ENCODE data around the gene CASTOR1.
"Not testable (repeated sequence)": the region's sequence is repeated elsewhere in the genome, so short reads cannot be mapped to it uniquely, and the experiment has no call there.

Gene CASTOR1

DNA sequence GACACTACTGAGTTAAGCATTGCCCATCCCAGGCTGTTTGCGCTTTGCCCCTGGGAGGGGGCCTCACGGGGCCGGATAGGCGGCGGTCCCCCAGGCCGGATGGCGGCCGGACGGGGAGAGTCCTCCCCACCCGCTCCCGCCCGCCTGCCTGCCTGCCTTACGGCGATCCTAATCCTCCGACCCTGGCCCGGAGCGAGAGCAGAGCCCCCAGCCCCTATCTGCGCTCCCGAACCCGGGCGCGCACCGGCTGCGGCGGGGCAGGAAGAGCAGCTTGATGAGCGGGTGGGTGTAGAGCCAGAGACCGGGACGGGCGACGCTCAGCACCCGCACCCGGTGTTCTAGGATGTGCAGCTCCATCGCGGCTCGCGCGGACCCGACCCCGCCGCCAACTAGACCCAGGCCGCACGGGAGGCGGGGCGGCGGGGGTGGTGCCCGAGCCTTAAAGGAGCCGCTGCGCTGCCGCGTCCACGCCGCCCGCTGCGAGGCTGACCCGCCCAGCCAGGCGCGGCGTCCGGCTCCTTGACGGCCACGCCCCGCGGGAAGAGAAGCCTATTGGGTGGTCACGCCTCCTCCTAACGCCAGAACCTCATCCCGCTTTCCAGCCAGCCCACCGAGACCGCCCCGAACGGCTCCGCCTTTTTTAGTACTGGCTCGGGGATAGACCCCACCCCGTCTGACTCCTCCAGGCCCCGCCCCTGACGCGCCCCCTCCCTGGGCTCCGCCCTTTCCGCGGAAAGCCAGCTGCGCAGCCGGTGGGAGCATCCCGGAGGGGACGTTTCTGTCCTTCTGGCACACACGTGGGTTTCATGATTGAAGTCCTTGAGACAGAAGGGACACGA is at the start of gene CASTOR1:
Gene CASTOR1 (minus strand): TSS at position 365 of the 839 bp plus-strand sequence. CDS start 8 bp downstream, at position 357.
- peak; percentile 84 for DNase-seq

- DNase-seq, result no peak
These were observed 49.5 kb upstream of the CASTOR1 start for GRCh38 chr22:30338802-30339201.

DNA sequence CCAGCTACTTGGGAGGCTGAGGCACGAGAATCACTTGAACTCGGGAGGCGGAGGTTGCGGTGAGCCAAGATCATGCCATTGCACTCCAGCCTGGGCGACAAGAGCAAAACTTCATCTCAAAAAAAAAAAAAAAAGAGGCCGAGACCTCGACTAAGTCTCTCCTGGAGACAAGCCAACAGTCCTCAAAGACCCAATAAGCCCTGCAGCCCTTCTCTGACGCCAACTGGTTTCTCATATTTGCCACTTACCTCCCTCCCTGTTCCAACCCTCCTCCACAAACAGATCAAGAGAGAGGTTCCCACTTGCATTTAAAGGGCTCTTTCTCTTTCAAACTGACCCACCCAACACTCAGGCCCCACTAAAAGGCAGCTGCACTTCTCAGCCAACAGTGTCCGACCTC is 49.0 kb upstream of the CASTOR1 start:
- not testable (repeated sequence) for DNase-seq

GRCh38 chr22:30337461-30337778 is 48.1 kb upstream of the CASTOR1 start:
- DNase-seq, result no peak

GRCh38 chr22:30336752-30337460 is 47.6 kb upstream of the CASTOR1 start:
- DNase-seq, result no peak

DNA sequence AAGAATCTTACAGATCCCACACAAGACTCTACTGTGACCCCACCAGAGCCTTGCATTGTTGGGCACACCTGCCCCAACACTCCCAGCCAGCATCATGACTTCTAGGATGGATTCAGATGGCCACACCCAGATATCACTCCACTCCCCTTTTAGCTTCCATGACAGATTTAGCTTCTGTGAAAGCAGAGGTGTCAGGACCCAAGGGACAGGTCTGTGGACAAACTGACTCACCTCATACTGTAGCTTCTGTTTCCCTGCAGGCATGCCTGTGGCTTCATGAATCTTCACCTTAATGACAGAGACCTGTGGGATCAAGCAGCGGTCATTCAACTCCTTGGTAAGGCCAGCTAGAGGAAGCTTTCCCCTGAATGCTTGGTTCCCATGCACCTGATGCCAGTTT is 45.9 kb upstream of the CASTOR1 start:
- DNase-seq, result no peak

- no peak for DNase-seq
These were observed 45.3 kb upstream of the CASTOR1 start for GRCh38 chr22:30334646-30335045.

DNA sequence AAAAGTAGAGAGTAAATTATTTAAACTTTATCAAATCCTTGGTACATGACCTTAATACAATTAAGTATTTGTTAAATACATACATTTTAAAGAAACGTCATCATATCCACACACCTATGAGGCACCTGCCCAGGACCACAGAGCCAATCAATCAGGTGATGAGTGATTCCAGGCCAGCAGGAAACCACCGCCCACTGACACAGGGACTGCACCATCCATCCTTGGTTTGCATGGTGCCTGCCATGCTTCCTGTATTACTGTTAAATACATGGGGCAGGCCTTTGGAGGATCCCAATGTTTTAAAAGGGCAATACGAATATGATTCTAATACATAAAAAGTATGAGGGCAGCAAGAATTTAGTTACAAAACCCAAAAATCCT is 44.4 kb upstream of the CASTOR1 start:
- DNase-seq, result no peak

GRCh38 chr22:30332994-30333706 is 43.8 kb upstream of the CASTOR1 start:
- no peak for DNase-seq

GRCh38 chr22:30332551-30332950 is 43.2 kb upstream of the CASTOR1 start:
- no peak for DNase-seq

DNA sequence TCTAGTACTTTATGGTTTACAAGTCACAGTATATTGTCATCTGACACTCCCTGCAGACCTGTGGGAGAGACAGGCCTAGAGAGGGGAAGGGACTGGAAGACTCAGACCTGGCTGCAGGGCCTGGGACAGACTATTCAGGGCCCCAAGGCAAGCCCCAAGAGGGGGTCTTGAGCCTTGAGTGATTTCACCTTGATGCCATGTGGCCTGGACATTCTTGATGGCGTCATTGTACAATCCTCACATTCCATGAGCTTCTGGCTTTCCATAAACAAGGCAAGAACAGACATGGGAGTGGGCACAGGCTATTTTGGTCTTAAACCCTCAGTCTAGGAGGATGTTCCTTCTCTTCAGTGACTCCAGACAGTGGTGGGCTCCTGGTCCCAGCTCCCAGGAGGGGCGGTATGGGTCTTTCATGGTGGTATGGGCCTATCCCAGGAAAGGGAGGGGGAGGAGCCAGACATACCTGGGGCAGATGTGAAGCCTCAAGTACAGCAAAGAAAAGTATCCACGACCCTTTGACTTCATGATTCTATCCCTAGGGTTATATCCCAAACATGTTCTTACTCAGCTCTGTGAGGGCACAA is 39.3 kb upstream of the CASTOR1 start:
- DNase-seq, result no peak

GRCh38 chr22:30327864-30328345 is 38.6 kb upstream of the CASTOR1 start:
- DNase-seq, result no peak

- DNase-seq, result peak; percentile 47
These were observed 37.5 kb upstream of the CASTOR1 start, which contains the start of gene TBC1D10A for GRCh38 chr22:30326706-30327362. Gene TBC1D10A (minus strand): TSS chr22:30326941. CDS start chr22:30326881, 60 bp downstream.

GRCh38 chr22:30326255-30326705 is 37.0 kb upstream of the CASTOR1 start:
- no peak for DNase-seq

DNA sequence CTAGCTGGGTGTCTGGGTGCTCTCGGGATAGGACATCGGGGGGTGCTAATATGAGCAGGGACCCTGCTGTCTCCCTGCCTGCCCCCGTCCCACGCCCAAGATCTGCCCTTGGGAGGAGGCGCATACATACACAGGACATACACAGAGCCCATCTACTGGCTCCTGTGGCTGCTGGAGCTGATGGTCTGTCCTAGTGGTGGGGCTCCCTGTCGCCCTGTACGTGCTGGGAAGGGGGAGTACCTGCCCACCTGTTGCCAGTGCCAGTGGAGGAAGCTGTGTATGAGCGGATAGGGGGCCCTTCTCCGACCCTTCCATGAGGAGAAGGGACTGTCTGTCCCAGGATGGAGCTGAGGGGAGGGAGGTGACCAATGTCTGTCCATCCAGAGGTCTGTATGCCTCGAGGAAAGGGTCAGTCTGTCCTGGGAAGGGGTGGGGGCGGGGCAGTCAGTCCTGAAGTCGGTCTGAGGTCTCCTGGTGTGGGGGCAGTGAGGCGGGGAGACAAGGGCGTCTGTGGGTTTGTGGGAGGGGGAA is 36.5 kb upstream of the CASTOR1 start:
- DNase-seq, result no peak

GRCh38 chr22:30325065-30325720 is 35.9 kb upstream of the CASTOR1 start:
- DNase-seq, result no peak

GRCh38 chr22:30324014-30324730 is 34.9 kb upstream of the CASTOR1 start:
- DNase-seq, result no peak

- no peak for DNase-seq
These were observed 33.9 kb upstream of the CASTOR1 start for GRCh38 chr22:30323246-30323645.

- no peak for DNase-seq
These were observed 32.2 kb upstream of the CASTOR1 start for GRCh38 chr22:30321461-30321860.

DNA sequence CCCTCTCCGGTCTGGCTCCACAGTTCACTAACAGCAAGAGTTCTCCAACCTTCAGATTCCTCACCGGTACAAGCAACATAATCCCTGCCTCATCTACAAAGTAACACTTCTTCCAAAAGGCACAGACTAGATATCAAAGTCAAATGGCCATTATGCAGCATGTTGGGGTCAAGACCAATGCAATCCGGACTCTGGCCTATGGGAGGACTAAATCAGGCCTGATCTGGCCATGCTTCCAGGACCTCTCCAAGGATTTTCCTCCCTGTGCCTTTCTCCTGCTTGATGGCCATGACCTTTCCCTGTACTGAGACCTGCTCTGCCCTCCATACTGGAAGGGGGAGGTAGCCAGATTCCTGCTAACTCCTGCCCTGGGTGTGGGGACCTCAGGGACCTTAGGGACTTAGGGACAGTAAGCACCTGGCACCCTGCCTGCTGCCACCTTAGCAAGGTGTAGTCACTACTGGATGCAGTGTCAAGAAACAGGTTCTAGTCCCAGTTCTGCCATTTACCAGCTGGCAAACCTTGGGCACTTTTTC is 30.8 kb upstream of the CASTOR1 start:
- DNase-seq, result no peak

All from NCI-H1436 treated with DMSO at 0.1 percent for 48 hours (cell line).